Endometrial microvascular endothelial cells (primary cell): ENCODE data around the gene CAMTA1. TPM values are rescaled to one million over a fixed set of nuclear protein-coding genes. Genes with fewer than 3 reads are reported as not detected.

ENCODE experiments used
- in situ Hi-C: cut with HindIII; loops from 2 replicates; pipeline ENCODE4 v1.10.0; 2017; ENCODE audit warnings: low sequenced_read_pairs, low pct_unique_long_range_greater_than_20kb; ENCODE audit errors: inconsistent ontology term
- total RNA-seq: library from RNA; depleted of rRNA; stranded (reverse); fragments of >200 nt; gene quantifications from one replicate; pipeline ENCODE4 v1.2.3, GENCODE V29; 2015; ENCODE audit errors: inconsistent ontology term

CAMTA1 gene
- total RNA-seq, 1 donor from 2014 or later, result 89.0 TPM

DNA sequence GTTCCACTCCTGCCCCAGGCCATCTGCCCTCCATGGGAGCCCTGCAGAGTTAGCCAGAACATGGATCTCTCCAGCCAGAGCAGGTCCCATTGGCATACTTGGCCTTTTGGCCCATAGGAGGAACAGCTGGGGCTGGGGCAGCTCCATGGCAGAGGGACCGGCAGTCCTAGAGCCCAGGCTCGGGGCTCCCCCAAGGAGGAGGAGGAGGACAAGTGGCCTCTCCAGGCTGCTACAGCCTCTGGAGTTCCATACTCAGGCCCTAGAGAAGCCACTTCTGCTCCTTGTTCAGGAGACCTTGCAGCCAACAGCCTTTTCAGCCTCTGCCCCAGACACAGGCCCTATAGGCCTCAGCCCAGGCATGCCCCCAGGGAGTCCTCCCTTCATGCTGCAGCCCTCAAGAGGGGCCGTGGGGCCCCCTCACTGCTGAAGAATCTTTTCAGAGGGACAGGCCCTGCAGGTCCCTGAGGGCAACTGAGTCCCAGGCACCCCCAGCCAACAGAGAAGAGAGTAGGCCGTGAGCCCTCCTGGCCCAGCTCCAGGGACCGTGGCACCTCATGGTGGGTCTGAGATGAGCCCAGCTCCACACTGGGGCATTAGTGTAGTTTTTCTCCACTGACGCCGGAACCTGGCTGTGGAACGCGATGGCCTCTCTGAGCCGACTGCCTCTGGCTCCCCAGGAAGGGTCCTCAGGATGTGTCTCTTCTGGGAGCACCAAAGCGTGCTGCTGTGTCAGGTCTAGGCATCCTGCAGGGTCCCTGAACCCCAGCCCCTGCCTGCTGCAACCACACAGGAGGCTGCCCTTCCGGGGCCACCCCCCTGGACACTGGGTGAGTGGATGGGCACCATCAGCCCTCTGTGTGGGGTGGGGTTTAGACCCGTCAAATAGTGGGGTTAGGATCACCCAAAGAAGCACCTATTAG lies 688.2 kb downstream of the CAMTA1 start:
- in situ Hi-C loops, result no loop called here

- in situ Hi-C loops, result no loop called here
Observed at GRCh38 chr1:7474143-7474490, 688.9 kb downstream of the CAMTA1 start.

GRCh38 chr1:7474786-7475502 lies 689.7 kb downstream of the CAMTA1 start:
- in situ Hi-C loops, result no loop called here

DNA sequence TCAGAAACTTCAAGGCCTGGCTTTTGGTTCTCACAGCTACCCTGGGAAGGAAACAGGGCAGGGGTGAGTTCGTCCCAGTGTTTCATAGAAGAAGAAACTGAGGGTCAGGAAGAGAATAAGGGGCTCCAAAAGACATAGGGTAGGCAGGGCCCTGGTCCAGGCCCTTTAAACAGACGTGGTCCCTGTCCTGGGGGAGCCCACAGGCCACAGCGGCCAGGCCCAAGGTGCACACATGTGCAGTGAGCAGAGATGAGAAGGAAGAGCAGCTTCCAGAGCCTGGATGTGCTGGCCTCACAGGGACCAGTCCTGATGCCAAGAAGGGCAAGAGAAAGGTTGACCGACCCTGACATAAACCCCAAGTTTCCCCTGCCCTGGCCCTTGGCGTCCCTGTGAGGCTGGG lies 690.4 kb downstream of the CAMTA1 start:
- in situ Hi-C loops, result no loop called here

- in situ Hi-C loops, result no loop called here
Observed at GRCh38 chr1:7476402-7476801, 691.1 kb downstream of the CAMTA1 start.

GRCh38 chr1:7476861-7477547 lies 691.8 kb downstream of the CAMTA1 start:
- in situ Hi-C loops, result no loop called here

DNA sequence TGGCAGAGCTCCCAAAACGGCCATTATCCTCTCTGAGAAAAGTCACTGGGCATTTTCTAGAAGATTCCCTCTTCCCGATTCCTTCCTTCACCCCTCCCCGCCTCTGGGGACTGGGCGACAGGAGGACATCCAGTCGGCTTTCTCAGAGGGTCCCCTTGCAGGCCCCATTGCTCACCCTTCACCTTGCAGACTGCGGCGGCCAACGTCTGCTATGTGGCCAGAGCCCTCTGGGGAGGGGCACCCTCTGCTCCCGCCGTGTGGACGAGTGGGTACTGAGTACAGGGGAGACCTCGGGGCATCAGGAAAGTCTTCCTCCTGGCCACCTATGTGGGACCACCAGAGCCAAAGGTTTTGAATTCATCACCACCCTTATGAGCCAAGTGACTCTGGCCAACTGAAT lies 692.3 kb downstream of the CAMTA1 start:
- in situ Hi-C loops, result no loop called here

GRCh38 chr1:7478142-7478790 lies 693.0 kb downstream of the CAMTA1 start:
- in situ Hi-C loops, result no loop called here

DNA sequence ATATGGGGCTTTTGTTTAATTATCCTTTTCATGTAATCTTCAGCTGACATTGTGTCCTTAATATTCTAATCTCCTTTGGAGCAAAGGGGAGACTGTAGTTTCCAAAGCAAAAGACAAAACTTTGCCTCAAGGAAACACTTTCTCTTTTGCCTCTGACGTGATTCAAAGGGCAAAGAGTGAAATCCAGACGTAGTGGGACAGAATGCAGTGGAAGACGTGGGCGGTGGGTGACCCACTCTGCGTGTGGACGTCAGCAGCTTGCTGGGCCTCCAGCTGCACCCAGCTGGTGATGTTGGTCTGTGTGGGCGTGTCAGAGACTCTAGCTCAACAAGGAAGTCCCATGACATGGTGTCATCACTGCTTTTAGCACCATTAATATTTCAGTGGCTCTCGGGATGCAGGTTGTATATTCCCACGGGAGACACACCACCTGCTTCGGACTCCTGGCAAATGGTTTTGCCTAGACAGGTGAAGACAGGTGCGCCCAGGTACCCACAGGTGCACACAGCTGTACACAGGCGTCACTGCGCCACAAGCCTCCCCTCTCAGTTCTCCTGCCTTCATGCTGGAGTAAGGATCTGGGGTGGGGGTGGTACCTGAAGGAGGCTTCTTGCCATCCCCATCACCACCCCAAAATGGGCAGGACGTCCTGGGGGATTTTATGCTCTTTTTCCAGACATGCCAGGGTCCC lies 693.7 kb downstream of the CAMTA1 start:
- in situ Hi-C loops, result no loop called here

DNA sequence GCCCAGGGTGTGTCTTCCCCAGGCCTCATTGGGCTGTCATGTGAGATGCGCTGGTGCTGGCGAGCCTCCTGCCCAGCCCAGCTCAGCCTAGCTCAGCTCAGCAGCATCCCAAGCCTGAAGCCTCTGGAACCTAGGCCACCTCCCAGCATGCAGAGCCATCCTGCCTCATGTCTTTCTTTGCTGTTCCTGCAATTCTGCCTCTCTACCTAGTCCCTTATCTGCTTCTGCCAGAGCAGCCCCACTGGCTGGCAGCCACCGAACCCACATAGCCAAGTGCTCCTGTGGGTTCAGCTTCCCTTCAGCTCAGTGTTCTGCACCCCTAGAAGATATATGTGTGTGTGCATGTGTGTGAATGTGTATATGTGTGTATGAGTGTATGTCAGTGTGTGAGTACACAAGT lies 694.3 kb downstream of the CAMTA1 start:
- in situ Hi-C loops, result no loop called here

- in situ Hi-C loops, result no loop called here
Observed at GRCh38 chr1:7481194-7481593, 695.9 kb downstream of the CAMTA1 start.

GRCh38 chr1:7482077-7482476 lies 696.8 kb downstream of the CAMTA1 start:
- in situ Hi-C loops, result no loop called here

- in situ Hi-C loops, result no loop called here
Observed at GRCh38 chr1:7482772-7483495, 697.7 kb downstream of the CAMTA1 start.

- in situ Hi-C loops, result no loop called here
Observed at GRCh38 chr1:7483634-7484383, 698.6 kb downstream of the CAMTA1 start.

DNA sequence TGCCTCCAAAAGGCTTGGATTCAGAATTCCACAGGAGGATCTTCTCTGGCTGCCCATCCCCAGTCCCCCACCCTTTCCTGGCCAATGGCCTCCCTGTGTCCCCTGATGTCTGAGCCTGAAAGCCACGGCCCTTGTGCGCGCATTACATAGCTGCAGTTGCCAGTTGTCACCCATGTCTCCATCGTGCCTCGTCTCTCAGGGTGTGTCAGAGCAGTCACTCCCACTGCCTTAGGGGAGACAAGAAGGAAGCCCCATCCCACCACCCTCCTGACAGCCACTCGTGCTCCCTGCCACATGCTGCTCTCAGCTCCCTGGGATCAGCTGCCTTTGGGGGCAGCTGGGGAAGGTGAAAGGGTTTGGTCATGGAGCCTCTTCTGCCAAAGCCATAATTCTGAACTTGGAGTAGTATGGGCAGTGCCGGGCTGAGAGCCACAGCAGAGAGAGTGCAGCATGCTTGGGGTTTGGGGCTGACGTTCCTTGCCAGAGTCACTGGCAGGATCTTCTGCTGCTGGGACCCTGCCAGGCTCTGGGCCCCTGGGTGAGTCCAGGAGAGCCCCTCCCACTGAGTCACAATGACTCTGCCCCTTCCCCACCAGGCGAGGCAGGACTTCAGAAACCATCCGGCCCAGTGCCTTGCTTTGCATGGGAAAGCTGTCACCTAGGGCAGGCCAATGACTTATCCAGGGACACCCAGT lies 700.0 kb downstream of the CAMTA1 start:
- in situ Hi-C loops, result no loop called here

DNA sequence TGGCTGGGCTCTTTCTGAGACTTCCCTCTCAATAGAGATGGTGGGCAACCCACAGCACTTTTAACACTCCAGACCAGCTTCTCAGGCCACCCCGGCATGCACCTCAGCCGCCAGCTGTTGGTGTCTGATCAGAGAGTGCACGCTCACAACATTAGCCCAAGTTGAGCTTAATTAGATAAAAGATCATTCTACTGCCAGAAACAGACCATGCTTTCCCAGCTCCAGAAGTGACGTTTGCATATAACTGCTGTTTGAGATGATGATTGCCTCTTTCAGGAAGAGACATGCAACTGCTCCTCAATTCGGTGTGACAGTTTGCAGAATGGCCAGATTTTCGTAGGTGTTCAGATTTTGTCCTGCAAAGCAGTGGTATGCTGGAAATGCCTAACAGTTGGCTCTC lies 700.6 kb downstream of the CAMTA1 start:
- in situ Hi-C loops, result no loop called here
